Activated CD4-positive, alpha-beta T cell treated with anti-CD3 and anti-CD28 coated beads for 36 hours (primary cell): Measurements from ENCODE around the gene PDPK1. TPM values are rescaled to one million over a fixed set of nuclear protein-coding genes. Genes with fewer than 3 reads are reported as not detected.
A peak's percentile ranks its signal among the peaks of the same experiment; 100 is the strongest.

Source experiments
- ATAC-seq: fragments of 200-7000 bp; cut with Tn5 transposase; one replicate; pipeline ENCODE4 v1.10.0; 2021; ENCODE audit warnings: mild to moderate bottlenecking, moderate library complexity
- CTCF ChIA-PET: fragments of 350-600 bp; sonication (Branson Sonifier 250); formaldehyde crosslinking; loops from one replicate; lab custom pipeline; 2021; ENCODE audit warnings: antibody characterized with exemption; lab: Charles Lee
- POLR2A ChIA-PET: fragments of 350-600 bp; sonication (Branson Sonifier 250); formaldehyde crosslinking; loops from one replicate; lab custom pipeline; 2021; ENCODE audit warnings: antibody characterized with exemption, inconsistent platforms; lab: Charles Lee
- DNase-seq: peaks from one replicate; pipeline ENCODE4 v3.0.0-alpha.2; 2020
- H3K27ac Mint-ChIP-seq: one replicate; pipeline ENCODE4 v1.8.0; 2021; ENCODE audit warnings: mixed read lengths
- H3K27me3 Mint-ChIP-seq: one replicate; pipeline ENCODE4 v1.8.0; 2021; ENCODE audit warnings: mixed read lengths
- H3K36me3 Mint-ChIP-seq: one replicate; pipeline ENCODE4 v1.8.0; 2021; ENCODE audit warnings: low read depth, mixed read lengths
- H3K4me1 Mint-ChIP-seq: one replicate; pipeline ENCODE4 v1.8.0; 2021; ENCODE audit warnings: mixed read lengths
- H3K4me3 Mint-ChIP-seq: one replicate; pipeline ENCODE4 v1.8.0; 2021; ENCODE audit warnings: mild to moderate bottlenecking, moderate library complexity, mixed read lengths
- H3K9me3 Mint-ChIP-seq: one replicate; pipeline ENCODE4 v1.8.0; 2021; ENCODE audit warnings: low read depth, mixed read lengths
- intact Hi-C, 2 experiments: fragments of 100-400 bp; cut with DNase I in 1 of 2; cut with micrococcal nuclease in 1 of 2; formaldehyde crosslinking; loops; one replicate each; pipeline versions ENCODE4 v1.14.2 to v1.15.1; 2022 to 2024; cut with DNase I, micrococcal nuclease
- total RNA-seq, 2 experiments: library from RNA; stranded (reverse); gene quantifications; one replicate each; pipeline ENCODE4 v1.2.3, GENCODE V29; 2021

PDPK1 gene
- total RNA-seq, 2 experiments from 2014 or later, result 30.4 to 34.5 TPM

DNA sequence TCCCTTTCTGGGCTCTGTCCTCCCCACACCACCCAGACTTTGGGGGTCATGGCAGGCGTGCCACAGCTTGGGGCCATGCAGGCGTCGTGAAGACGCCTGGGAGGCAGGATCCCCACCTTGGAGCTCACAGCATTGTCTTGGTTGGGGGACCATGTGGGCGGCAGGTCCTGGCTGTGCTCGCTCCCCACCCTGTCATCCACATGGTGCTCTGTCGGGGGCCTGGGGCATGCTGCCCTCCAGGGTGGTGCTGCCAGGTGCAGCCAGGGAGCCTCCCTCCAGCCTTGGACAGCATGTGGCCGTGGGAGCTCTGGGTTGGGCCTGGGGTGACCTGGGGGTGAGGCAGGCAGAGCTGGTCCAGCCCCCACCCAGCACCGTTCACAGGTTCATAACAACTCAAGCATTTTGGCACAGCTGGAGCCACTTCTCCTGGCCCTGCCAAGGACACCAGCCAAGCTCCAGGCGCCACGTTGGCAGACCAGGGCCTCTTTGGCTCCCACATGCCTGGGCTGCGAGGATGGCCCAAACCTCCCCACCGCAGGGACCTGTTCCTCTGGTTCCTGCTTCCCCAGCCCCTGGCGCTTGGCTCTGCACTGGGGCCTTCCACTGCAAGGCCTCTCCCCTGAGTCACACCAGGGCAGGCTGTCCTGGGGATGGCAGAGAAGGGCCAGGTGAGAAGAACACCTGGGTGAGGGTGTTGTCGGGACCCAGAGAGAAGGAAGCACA lies 39.1 kb upstream of the PDPK1 start:
- no peak for ATAC-seq
- Mint-ChIP-seq H3K27ac (no peak overlapping the region), H3K4me1 (no peaks in the 10 kb centered on the region), H3K27me3 (no peaks in the 10 kb centered on the region), H3K4me3 (no peak overlapping the region), H3K36me3 (no peaks in the 10 kb centered on the region), H3K9me3 (no peaks in the 10 kb centered on the region)
- intact Hi-C loops, result no loop called here
- CTCF ChIA-PET, result no interaction called here
- DNase-seq, result no peak
- POLR2A ChIA-PET, result interaction anchor here (0.6 kb wide), 1 partner anchor 48 kb away, joined by 3 read pairs; no protein-coding TSS in a partner anchor

DNA sequence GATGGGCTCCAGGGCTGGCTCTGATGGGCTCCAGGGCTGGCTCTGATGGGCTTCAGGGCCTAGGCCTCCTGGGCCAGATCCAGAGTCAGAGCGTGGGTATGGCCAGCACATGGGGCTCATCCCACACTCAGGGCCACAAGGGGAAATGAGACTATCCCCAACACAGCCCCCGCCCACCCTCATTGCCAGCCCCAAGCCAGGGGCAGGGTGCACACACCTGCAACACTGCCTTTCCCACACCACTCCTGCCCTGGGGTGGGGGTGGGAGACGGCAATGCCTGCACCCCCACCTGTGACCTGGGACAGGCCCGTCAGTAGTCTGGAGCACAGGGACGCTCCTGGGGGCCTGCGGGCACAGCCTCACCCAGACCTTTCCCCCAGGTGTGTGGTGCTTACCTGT lies 38.4 kb upstream of the PDPK1 start:
- H3K4me3 Mint-ChIP-seq, result no peak overlapping the region
- POLR2A ChIA-PET, result no interaction called here
- CTCF ChIA-PET, result interaction anchor here (0.9 kb wide), 1 partner anchor 13 kb away, joined by 4 read pairs; no protein-coding TSS in a partner anchor
- no peaks in the 10 kb centered on the region for H3K9me3 Mint-ChIP-seq
- ATAC-seq (no peak), DNase-seq (no peak)
- no peaks in the 10 kb centered on the region for H3K27me3 Mint-ChIP-seq
- H3K27ac Mint-ChIP-seq, result no peak overlapping the region
- H3K36me3 Mint-ChIP-seq, result no peaks in the 10 kb centered on the region
- H3K4me1 Mint-ChIP-seq, result no peaks in the 10 kb centered on the region
- intact Hi-C loops, result no loop called here

DNA sequence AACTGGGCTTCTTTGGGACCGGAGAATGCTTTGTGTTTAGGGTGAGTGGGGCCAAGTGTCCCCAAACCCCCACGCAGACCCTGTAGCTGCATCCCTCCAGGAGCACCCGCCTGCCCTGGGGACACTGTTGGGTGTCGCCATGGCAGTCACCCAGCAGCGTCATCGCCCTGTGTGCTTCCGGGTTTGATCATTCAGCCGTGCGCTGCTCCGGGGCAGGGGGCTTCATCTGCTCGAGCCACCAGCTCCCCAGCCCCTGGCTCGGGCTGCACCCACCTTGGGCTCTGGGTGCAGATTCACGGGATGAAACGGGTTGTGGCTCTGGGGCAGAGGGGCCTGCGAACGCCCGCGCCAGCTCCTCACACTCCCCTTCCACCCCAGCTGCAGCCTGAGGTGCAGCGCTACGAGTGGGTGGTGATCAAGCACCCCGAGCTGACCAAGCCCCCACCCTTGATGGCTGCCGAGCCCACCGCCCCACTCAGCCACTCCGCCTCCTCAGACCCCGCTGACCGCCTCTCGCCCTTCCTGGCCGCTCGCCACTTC lies 37.9 kb upstream of the PDPK1 start:
- no peaks in the 10 kb centered on the region for H3K27me3 Mint-ChIP-seq
- no peak for DNase-seq
- no peak overlapping the region for H3K27ac Mint-ChIP-seq
- H3K4me3 Mint-ChIP-seq, result no peak overlapping the region
- intact Hi-C loops, result loop anchor here (2.0 to 5.0 kb wide), 4 partner anchors 38 to 203 kb away; partner anchors contain the start of genes ABCA3 (in 1 of the 2), CCNF (in 1 of the 2) and TEDC2 (in 1 of the 2)
- H3K4me1 Mint-ChIP-seq, result no peaks in the 10 kb centered on the region
- POLR2A ChIA-PET, result no interaction called here
- H3K9me3 Mint-ChIP-seq, result no peaks in the 10 kb centered on the region
- CTCF ChIA-PET, result interaction anchor here (0.8 to 2.0 kb wide), 3 partner anchors 13 to 89 kb away, joined by 4 to 11 read pairs (median 4); partner anchors contain the start of gene AMDHD2
- no peaks in the 10 kb centered on the region for H3K36me3 Mint-ChIP-seq
- no peak for ATAC-seq

DNA sequence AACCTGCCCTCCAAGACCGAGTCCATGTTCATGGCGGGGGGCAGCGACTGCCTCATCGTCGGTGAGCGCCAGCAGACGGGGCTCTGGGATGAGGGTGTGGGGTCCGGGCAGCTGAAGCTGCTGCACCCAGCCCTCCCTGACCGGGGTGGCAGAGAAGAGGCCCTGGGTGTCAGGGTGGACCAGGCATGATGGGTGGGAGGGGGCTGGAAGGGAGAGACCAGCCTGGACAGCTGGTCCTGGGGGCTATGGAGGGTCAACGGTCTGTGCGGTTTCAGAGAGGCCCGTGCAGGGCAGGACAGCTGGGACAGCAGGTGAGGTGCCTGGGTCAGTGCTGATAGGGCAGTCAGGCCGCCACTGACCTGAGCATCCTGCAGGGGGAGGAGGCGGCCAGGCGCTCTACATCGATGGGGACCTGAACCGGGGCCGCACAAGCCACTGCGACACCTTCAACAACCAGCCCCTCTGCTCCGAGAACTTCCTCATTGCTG lies 37.3 kb upstream of the PDPK1 start:
- H3K4me1 Mint-ChIP-seq, result no peaks in the 10 kb centered on the region
- H3K27me3 Mint-ChIP-seq, result no peaks in the 10 kb centered on the region
- CTCF ChIA-PET, result interaction anchor here (0.6 to 2.0 kb wide), 7 partner anchors 12 to 168 kb away, joined by 3 to 11 read pairs (median 4); partner anchors contain the start of gene AMDHD2
- H3K4me3 Mint-ChIP-seq, result no peak overlapping the region
- H3K9me3 Mint-ChIP-seq, result no peaks in the 10 kb centered on the region
- intact Hi-C loops, result loop anchor here (2.0 to 5.0 kb wide), 4 partner anchors 38 to 204 kb away; partner anchors contain the start of genes ABCA3 (in 1 of the 2), CCNF (in 1 of the 2) and TEDC2 (in 1 of the 2)
- no peaks in the 10 kb centered on the region for H3K36me3 Mint-ChIP-seq
- no peak overlapping the region for H3K27ac Mint-ChIP-seq
- POLR2A ChIA-PET, result no interaction called here
- DNase-seq, result no peak
- no peak for ATAC-seq

DNA sequence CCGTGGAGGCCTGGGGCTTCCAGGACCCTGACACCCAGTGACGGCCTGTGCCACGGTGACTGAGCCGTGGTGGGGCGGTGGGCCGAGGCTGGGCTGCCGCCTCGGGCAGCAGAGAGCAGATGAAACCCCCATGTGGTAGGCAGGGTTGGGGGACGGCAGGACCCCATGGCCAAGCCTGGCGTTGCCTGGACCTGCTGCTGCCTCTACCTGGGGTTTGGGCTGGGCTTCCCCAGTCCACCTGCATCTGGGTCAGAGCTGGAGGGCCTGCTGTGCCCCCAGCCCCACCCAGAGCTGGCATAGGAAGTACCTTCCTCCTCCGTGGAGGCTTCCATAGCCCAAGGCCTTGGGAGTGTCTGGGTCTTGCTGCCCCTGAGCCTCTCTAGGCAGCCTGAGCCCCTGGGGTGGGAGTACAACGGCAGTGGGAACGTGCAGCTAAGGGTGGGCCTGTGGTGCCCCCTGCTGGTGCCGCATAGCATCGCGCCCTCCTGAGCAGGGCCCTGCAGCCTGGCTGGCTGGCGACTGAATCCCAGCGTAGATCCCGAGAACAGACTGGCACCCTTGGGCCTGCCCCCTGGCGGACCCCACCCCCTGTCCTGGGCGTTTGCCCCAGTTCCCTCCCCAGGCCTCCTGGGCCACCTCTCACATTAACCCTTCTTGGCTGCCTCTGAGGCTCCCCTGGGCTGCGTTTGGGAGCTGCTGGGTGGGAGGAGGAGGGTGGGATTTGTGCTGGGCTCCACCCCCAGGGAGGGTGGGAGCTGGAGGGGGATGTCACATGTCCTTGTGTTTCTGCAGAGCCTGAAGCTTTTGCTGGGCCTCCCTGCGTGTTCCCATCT lies 36.7 kb upstream of the PDPK1 start:
- intact Hi-C loops, result loop anchor here (1.0 to 5.0 kb wide), 10 partner anchors 27 to 478 kb away; partner anchors contain the start of genes ABCA3 (in 2 of the 2), CCNF (in 2 of the 2) and TEDC2 (in 1 of the 2)
- Mint-ChIP-seq H3K27ac (no peak overlapping the region), H3K4me3 (no peak overlapping the region), H3K9me3 (no peaks in the 10 kb centered on the region), H3K4me1 (no peaks in the 10 kb centered on the region), H3K36me3 (no peaks in the 10 kb centered on the region), H3K27me3 (no peaks in the 10 kb centered on the region)
- ATAC-seq (peak; percentile 98), DNase-seq (peak; percentile 89)
- CTCF ChIA-PET, result interaction anchor here (0.6 to 2.0 kb wide), 12 partner anchors 13 to 368 kb away, joined by 3 to 11 read pairs (median 3); partner anchors contain the start of genes AMDHD2 and TEDC2
- POLR2A ChIA-PET, result no interaction called here

DNA sequence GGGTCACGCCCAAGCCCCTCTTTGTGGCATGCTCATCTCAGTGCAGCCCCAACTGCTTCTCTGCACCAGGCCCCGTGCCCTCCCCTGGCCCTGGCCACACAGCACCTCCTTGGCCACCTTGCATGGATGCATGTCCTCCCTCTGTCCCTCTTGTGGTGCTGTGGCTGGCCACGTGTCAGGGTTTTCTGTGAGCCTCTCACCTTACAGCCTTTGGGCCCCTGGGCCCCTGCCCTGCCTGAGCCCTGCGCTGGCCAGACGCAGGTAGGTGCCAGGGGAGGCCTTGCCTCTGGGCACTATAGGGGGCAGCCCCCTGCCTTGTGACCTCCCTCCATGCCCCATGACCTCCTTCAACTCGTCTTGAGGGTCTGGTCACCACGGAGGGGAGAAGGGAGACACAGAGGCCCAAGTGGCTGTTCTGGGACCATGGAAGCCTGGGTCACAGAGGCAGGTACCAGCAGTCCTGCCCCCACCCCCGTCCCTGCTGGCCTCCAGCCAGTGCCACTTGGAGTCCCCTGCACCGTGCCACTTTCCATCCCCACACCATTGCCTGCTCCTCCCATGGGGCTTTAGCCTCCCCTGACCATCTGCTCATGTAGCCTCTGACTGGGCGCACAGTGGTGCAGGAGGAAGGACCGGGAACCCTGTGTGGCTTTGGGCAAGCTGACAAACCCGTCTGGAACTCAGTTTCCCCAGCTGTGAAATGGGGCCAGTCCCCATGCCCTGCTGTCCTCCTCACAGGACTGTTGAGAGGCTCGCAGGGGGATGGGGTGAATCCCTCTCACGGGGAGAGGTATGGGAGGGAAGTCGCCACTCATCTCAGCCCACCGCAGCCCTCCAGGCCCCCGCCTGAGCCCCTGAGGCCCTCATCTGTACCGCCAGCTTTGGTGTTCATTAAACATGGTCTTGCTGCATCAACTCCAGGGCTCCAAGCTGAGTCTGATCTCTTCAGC lies 35.6 kb upstream of the PDPK1 start:
- ATAC-seq (no peak), DNase-seq (no peak)
- Mint-ChIP-seq H3K9me3 (no peaks in the 10 kb centered on the region), H3K4me1 (no peaks in the 10 kb centered on the region), H3K36me3 (no peaks in the 10 kb centered on the region), H3K27me3 (no peaks in the 10 kb centered on the region), H3K27ac (no peak overlapping the region), H3K4me3 (no peak overlapping the region)
- POLR2A ChIA-PET, result no interaction called here
- intact Hi-C loops, result loop anchor here (1.0 to 5.0 kb wide), 10 partner anchors 28 to 479 kb away; partner anchors contain the start of genes ABCA3 (in 2 of the 2), CCNF (in 2 of the 2) and TEDC2 (in 1 of the 2)
- CTCF ChIA-PET, result interaction anchor here (0.6 to 2.0 kb wide), 10 partner anchors 14 to 307 kb away, joined by 3 to 11 read pairs (median 3); partner anchors contain the start of genes AMDHD2 and TEDC2

DNA sequence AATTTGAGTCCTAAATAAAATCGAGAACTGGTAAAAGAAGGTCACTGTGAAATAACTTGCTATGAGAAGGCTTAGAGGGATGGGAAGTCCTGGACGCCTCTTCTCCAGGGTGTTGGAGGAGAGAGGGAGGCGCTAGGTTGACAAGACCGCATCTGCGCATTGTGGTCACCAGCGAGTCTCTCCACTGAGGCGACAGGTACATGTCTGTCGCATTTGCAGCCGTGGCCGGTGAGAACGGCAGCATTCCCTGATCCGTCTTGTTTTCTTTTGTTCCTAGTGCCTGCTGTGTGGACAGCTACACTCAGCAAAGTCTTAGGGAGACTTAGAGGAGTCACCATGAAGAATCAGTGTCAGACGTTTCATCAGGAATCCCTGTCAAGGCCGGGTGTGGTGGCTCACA lies 32.1 kb upstream of the PDPK1 start:
- Mint-ChIP-seq H3K4me3 (no peak overlapping the region), H3K27ac (no peak overlapping the region), H3K4me1 (no peaks in the 10 kb centered on the region), H3K9me3 (no peaks in the 10 kb centered on the region), H3K36me3 (no peaks in the 10 kb centered on the region), H3K27me3 (no peaks in the 10 kb centered on the region)
- intact Hi-C loops, result no loop called here
- POLR2A ChIA-PET, result no interaction called here
- CTCF ChIA-PET, result interaction anchor here (0.5 kb wide), 1 partner anchor 522 kb away, joined by 3 read pairs; the partner anchor contains the start of gene GFER
- DNase-seq (no peak), ATAC-seq (no peak)

DNA sequence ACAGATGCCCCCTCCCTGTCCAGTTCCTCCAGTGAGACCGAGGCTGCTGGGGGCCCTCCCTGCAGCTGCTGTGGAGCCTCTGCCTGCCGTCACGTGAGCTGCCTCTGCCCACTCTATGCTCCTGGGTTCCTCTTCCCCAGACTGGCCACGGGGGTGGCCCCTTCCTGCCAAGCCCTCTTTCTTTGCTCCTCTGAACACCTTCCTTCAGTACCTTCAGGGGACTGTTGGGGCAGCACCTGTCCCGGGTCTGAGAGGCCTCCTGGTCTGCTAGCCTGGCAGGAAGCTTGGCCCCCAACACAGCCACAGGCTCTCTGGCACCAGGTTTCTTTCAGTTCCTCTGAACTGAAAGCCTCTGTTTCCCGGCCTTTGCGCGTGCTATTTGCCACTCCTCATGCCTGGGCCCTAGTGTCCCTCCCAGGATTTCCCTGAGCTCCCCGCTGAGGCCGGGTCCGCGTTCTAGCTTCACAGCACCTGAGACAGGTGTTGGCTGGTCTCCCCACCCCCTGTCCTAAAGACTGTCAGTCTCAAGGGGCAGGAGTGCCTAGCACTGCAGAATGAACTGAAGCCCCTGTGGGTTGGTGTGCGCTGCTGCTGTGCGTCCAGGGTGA lies 30.7 kb upstream of the PDPK1 start:
- Mint-ChIP-seq H3K4me3 (no peak overlapping the region), H3K4me1 (no peaks in the 10 kb centered on the region), H3K27ac (no peak overlapping the region), H3K27me3 (no peaks in the 10 kb centered on the region), H3K9me3 (no peaks in the 10 kb centered on the region), H3K36me3 (no peaks in the 10 kb centered on the region)
- ATAC-seq (peak; percentile 42), DNase-seq (no peak)
- intact Hi-C loops, result no loop called here
- CTCF ChIA-PET, result interaction anchor here (0.6 kb wide), 1 partner anchor 1237 kb away, joined by 3 read pairs; no protein-coding TSS in a partner anchor
- POLR2A ChIA-PET, result interaction anchor here (0.6 kb wide), 1 partner anchor 114 kb away, joined by 3 read pairs; no protein-coding TSS in a partner anchor

DNA sequence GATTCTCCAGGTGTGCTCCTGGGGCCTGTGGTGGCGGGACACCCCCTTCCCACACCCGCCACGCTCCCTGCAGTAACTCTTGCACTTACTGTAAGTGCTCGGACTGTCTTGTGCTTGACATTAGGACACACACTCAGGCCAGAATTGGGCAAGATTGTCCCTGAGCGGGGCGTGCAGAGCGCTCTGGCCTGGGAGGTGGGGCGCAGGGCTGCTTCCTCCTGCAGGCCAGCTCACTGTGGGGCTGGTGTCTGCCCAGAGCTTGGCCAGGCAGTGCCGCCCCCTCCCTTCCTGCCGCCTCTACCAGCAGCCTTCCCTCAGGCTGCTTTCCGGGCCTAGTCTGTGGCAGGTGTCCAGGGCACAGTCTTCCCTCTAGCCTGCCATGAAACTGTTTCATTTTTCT lies 30.2 kb upstream of the PDPK1 start:
- H3K4me1 Mint-ChIP-seq, result peaks cover 3% of the 10 kb centered on the region
- intact Hi-C loops, result no loop called here
- ChIA-PET POLR2A (interaction anchor here (0.6 kb wide), 1 partner anchor 114 kb away, joined by 3 read pairs; no protein-coding TSS in a partner anchor), CTCF (interaction anchor here (0.6 kb wide), 1 partner anchor 1237 kb away, joined by 3 read pairs; no protein-coding TSS in a partner anchor)
- no peaks in the 10 kb centered on the region for H3K9me3 Mint-ChIP-seq
- H3K4me3 Mint-ChIP-seq, result no peak overlapping the region
- no peak for ATAC-seq
- DNase-seq, result no peak
- no peaks in the 10 kb centered on the region for H3K36me3 Mint-ChIP-seq
- H3K27me3 Mint-ChIP-seq, result no peaks in the 10 kb centered on the region
- H3K27ac Mint-ChIP-seq, result no peak overlapping the region
